ENCODE measurements around the gene ROPN1B.

The ROPN1B gene

GRCh38 chr3:126003447-126004190, 34.6 kb downstream of the ROPN1B start:
- DNase-seq (ENCODE audit: low read depth in 2 of 2) = no peak

DNA sequence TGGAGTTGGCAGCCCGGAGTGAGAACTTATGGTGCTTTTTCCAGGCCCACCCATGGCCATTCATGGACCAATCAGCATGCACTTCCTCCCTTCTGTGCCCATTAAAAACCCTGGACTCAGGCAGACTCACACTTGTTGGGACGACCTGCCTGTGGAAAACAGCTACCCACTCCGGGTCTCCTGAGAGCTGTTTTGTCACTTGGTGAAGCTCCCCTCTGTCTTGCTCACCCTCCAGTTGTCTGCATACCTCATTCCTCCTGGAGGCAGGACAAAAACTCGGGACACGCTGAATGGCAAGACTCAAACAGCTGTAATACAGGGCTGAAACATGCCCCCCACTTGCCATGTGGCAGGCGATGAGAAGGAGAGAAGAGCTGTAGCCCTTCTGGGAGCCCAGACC, 35.2 kb downstream of the ROPN1B start:
- no peak for DNase-seq (ENCODE audit: low read depth in 2 of 2)

- no peak for DNase-seq (ENCODE audit: low read depth in 2 of 2)
These were observed 35.7 kb downstream of the ROPN1B start for GRCh38 chr3:126004692-126005091.

- DNase-seq (ENCODE audit: low read depth in 2 of 2) = no peak
These were observed 37.0 kb downstream of the ROPN1B start for GRCh38 chr3:126005951-126006350.

GRCh38 chr3:126008219-126008618, 39.2 kb downstream of the ROPN1B start:
- DNase-seq (ENCODE audit: low read depth in 2 of 2) = no peak

DNA sequence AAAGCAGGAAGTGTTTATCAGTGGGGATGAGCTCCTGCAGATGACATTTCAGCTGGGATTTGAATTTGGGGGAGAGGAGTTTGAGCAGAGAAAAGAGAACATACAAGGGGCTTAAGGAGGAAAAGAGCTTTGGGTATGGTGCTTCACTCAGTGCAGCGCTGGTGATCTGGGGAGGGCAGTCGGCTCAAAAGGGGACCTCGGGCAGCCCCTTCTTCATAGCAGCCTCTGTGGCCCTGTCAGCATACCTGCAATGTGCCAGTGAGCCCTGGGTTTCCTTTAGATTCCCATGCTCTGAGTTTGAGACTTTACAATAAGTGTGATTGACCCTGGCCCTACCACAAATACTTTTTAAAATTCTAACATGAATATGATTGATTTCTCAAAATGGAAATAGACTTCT, 40.2 kb downstream of the ROPN1B start:
- no peak for DNase-seq (ENCODE audit: low read depth in 2 of 2)

DNA sequence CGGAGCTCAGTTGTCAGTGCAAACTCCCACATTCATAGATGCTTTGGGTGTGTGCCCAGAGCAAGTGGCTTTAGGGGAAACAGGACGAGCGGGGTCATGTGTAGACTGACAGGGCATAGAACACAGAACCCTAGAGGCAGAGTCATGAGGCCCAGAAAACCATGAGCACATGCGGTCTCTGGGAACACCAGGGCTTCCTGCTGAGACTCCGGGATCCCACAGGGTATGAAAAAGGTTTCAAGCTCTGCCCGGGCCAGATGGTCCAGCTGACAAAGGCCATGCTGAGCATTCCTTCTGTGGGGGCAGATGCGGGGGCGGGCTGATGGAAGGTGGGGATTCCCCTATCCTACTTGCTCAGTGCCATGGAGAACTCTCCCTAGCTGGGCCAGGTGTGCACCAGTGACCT, 44.8 kb downstream of the ROPN1B start:
- DNase-seq (ENCODE audit: low read depth in 2 of 2) = no peak

DNA sequence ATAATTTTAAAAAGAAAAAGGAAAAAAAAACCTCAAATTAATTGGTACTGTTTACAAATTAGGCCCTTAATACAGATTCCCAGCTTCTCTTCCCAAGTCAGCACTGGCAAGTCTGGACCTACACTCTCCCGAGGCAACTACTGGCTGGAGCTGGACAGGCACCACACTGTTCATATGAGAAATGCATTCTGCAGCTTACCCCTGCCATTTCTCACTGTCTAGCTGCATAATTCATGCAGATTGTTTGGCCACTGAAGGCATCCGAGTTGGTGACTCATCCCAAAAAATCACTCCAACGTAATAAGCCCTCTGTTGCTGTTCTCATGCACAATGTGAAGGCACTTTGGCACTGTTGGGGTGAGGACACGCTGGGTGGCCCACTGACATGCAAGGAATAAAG, 45.3 kb downstream of the ROPN1B start:
- DNase-seq (ENCODE audit: low read depth in 2 of 2) = no peak

DNA sequence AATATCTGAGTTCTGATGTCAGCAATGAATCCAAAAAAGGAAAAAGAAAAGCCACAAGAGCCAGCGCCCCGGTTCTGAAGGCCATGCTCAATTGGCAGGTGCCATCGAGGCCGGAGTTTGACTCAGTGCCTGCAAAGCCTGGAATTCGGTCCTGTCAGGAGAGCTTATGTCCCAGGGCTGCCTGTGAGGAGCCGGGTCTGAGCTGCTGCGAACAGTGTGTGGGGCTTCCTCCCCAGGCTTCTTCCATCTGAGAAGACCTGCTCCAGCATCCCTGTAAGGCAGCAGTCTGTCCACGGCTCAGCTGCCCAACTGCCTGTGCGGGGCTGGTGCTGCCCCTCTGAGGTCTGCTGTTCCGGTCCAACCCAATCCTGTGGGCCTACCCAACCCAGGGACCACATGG, 46.1 kb downstream of the ROPN1B start:
- no peak for DNase-seq (ENCODE audit: low read depth in 2 of 2)

GRCh38 chr3:126016616-126017015, 47.6 kb downstream of the ROPN1B start:
- DNase-seq (ENCODE audit: low read depth in 2 of 2) = no peak

- DNase-seq (ENCODE audit: low read depth in 2 of 2) = no peak
These were observed 48.4 kb downstream of the ROPN1B start for GRCh38 chr3:126017362-126017761.

DNA sequence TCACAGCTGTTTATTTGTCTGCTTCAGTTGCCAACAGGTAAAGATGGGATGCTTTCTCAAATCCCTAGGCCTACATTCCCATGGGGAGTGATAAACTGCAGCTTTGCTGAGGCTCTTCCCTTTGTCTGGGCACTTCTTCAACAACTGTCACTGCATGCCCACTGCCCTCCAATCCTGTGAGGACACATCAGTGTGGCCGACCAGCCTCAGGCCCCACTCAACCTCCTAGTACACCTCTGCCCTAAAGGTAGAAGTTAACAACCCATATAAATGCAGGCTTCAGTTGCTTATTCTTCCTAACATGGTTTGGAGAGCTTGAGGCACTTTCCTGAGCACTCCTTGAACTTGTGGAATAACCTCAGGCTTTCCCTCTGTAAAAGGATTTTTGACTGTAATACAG, 49.6 kb downstream of the ROPN1B start:
- no peak for DNase-seq (ENCODE audit: low read depth in 2 of 2)

DNA sequence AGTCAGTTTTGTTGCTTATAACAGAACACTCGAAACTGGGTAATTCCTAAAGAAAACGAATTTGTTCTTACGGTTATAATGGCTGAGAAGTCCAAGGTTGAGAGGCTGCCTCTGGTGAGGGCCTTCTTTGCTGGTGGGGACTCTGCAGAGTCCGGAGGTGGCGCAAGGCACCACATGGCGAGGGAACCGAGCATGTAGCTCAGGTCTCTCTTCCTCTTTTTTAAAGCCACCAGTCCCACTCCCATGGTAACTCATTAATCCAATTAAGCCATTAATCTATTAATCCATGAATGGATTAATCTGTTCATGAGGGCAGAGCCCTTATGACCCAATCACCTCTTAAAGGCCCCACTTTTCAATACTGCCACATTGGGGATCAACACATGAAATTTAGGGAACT, 50.0 kb downstream of the ROPN1B start:
- DNase-seq (ENCODE audit: low read depth in 2 of 2) = no peak

DNA sequence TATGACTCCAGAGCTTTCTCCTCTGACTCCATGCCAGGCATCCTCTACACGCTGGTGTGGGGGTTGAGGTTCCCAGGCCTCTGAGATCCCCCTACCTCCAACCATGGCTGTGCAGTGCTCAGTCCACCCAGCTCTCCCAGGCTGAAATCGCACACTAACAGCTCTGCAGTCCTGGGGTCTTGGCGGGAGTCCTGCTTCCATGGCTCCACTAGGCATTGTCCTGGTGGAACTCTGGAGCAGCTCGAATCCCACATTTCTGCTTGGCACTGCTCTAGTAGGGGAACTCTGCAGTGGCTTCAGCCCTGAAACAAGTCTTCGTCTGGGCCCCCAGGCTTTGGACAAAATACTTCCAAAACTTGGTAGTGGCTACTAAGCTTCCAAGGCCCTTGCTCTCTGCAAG, 50.7 kb downstream of the ROPN1B start:
- DNase-seq (ENCODE audit: low read depth in 2 of 2) = no peak

DNA sequence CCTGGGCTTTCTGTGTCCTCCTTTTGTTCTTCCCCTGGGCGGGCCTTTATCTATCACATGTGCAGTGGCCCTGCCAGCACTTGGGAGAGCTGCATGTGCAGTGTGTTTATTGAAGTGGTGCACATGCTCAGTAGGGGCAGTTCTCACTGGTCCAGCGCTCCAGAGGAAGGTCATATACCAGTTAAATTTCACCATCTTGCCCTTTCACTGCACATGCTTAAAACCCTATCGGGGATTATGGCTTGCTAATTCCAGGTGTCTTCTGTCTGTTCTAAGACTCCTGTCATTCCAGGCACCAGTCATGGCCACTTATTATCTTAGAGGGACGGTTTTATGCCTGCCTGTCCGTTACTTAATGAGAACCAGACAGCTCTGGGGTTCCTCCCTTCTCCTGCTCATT, 52.2 kb downstream of the ROPN1B start:
- DNase-seq (ENCODE audit: low read depth in 2 of 2) = no peak

- no peak for DNase-seq (ENCODE audit: low read depth in 2 of 2)
These were observed 52.7 kb downstream of the ROPN1B start for GRCh38 chr3:126021702-126022101.

DNA sequence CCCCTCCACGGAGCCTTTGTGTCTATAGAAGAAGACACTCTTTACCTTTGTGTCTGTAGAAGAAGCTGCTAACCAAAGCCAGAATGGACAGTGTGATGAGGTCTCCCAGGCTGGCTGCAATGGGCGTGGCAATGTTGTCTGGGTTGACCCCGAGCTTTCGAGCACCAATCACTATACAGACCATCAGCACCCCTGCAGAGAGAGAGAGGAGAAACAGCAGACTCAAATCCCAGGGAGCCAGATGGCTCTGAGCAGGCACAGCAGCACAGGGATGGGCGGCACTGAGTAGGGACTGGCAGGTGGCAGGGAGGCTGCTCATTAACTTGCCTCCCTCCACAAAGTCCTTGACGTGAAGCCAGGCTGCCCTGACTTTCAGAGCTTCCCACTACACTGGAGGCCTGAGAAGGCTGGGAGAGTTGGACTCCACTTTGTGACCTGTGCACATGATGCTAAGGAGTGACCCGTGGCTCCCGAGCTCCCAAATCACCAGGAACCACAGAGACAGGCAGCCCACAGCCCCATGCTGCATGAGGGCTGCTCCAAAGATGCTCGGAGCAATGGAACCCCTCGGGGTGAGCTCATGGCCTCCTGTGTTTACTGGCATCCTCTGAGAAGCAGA, 53.9 kb downstream of the ROPN1B start:
- no peak for DNase-seq (ENCODE audit: low read depth in 2 of 2)

- no peak for DNase-seq (ENCODE audit: low read depth in 2 of 2)
These were observed 54.4 kb downstream of the ROPN1B start for GRCh38 chr3:126023390-126023789.

DNA sequence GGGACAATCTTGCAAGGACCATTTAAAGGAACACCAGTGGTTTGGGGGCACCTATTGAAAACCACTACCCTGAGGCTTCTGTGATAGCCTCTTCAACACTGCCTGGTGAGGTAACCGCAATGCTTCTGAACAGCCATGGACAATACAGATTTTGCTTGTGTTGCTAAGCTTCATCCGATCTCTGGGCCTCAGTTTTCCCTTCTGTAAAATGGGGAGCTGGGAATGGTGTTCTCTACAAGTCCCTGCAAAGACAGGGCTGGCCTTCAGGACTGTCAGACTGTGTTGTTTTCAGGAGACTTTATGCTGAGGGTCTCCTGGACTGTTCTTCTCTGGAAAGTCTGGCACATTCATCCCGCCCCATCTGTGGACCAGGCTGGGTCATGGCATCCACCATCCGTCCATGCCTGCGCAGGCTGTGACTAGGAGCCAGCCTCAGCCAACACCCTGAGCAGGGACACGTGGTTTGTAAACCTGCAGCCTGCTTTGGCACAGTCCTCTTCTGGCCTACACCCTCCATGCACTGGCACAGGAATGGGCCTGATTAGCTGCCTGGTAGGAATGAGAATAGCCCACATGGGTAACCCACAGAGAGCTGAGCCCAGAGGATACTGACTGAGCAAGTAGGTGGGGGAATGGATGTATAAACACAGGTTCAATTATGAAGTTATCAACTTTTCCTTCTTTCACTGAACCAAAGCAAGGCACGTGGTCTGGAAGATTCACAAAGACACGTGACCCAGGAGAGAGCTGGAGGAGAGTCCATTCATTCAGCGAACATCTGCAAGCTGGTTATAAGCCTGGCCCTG, 55.3 kb downstream of the ROPN1B start:
- no peak for DNase-seq (ENCODE audit: low read depth in 2 of 2)

DNA sequence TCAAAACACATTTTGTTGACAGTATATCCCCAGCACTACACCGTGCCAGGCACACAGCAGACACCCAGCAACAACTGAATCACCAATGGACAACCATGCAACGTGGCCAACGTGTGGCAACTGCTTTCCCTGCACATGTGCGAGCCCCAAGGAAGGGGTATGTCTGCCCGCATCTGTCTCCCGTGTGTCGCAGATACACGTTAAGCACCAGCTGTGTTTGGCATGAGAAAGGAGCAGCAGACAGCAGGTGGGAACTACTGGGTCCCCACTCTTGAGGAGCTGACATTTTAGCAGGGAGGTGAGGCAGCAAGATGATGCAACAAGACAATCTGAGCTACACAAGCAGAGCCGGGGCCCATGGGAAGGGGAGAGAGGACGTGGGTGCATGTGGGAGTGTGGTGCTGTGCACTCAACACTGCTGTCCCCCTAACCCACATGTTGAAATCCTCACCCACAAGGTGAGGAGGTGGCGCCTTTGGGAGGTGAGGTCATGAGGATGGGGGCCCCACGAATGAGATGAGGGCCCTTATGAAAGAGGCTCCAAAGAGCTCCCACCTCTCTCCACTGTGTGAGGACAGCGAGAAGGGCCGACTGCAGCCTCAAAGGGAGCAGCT, 56.2 kb downstream of the ROPN1B start:
- no peak for DNase-seq (ENCODE audit: low read depth in 2 of 2)

DNA sequence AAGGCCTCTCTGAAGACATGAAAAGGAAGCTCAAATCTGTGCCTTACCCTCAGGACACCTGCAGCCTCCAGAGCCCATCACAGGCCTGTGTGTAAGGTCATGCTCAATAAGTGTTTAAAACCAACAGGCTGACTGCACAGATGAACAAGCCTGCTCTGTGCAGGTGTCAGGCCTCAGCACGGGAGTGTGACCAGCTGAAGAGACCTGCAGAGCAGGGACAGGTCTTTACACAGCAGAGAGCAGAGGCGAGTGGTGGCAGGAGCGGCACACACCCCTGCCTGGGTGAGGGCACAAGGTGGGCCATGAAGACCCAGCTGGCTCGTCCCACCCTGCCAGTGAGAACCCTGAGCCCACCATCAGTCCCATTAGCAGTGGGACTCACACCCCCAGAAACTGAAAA, 56.9 kb downstream of the ROPN1B start:
- DNase-seq (ENCODE audit: low read depth in 2 of 2) = no peak

- no peak for DNase-seq (ENCODE audit: low read depth in 2 of 2)
These were observed 57.3 kb downstream of the ROPN1B start for GRCh38 chr3:126026277-126026751.

All from stimulated activated CD4-positive, alpha-beta T cell treated with anti-CD3 and anti-CD28 coated beads, Interleukin-1b, Interleukin-23, amount 100 ng/mL, for 1 hour (primary cell).